DND-41 (cell line): ENCODE data around the gene PRM3.

Source experiments
- ATAC-seq: fragments of 200-7000 bp; cut with Tn5 transposase; 3 replicates; pipeline ENCODE4 v1.9.1; 2021; ENCODE audit warnings: low read depth; ENCODE audit not compliant: insufficient read depth
- DNase-seq: peaks from one replicate; pipeline ENCODE4 v3.0.0-alpha.2; 2020
- H2AFZ ChIP-seq: 2 replicates; pipeline ENCODE4 v1.6.0; 2012; ENCODE audit warnings: low read depth, low read length
- H3K27ac ChIP-seq: 2 replicates; pipeline ENCODE4 v1.5.1; 2012; ENCODE audit warnings: low read length, inconsistent platforms
- H3K27me3 ChIP-seq: fragments of 200-600 bp; sonication (generic); 2 replicates; pipeline ENCODE4 v1.6.0; 2012; ENCODE audit warnings: low read length, mild to moderate bottlenecking, inconsistent platforms; ENCODE audit not compliant: insufficient read depth, poor library complexity
- H3K36me3 ChIP-seq: 2 replicates; pipeline ENCODE4 v1.5.1; 2012; ENCODE audit warnings: low read length, inconsistent platforms; ENCODE audit not compliant: insufficient read depth
- H3K4me1 ChIP-seq: 2 replicates; pipeline ENCODE4 v1.5.1; 2012; ENCODE audit warnings: mild to moderate bottlenecking, low read length; ENCODE audit not compliant: insufficient read depth
- H3K4me2 ChIP-seq: 2 replicates; pipeline ENCODE4 v1.6.0; 2012; ENCODE audit warnings: mild to moderate bottlenecking, moderate library complexity, low read length, inconsistent platforms; ENCODE audit not compliant: insufficient read depth
- H3K4me3 ChIP-seq, 2 experiments: fragments of 200-600 bp in 1 of 2; shearing (Covaris generic) in 1 of 2; 2 replicates each; pipeline ENCODE4 v1.5.1; 2012 to 2016; ENCODE audit warnings: inconsistent platforms in 2 of 2, low read length in 2 of 2, mild to moderate bottlenecking in 2 of 2, low read depth in 1 of 2, moderate library complexity in 1 of 2
- H3K79me2 ChIP-seq: 2 replicates; pipeline ENCODE4 v1.6.0; 2012; ENCODE audit warnings: low read length, inconsistent platforms; ENCODE audit not compliant: insufficient read depth
- H3K9ac ChIP-seq: 2 replicates; pipeline ENCODE4 v1.6.0; 2012; ENCODE audit warnings: low read depth, mild to moderate bottlenecking, inconsistent platforms, low read length, moderate library complexity
- H3K9me3 ChIP-seq: 2 replicates; pipeline ENCODE4 v1.5.1; 2012; ENCODE audit warnings: low read length, moderate library complexity, mild to moderate bottlenecking, inconsistent platforms; ENCODE audit not compliant: insufficient read depth, severe bottlenecking
- H4K20me1 ChIP-seq: 2 replicates; pipeline ENCODE4 v1.6.0; 2012; ENCODE audit warnings: low read length; ENCODE audit not compliant: insufficient read depth
- EZH2 ChIP-seq: IDR thresholded peaks from 3 replicates; pipeline ENCODE4 v1.6.1; 2012; ENCODE audit warnings: borderline replicate concordance, low read depth, mild to moderate bottlenecking, moderate library complexity, low read length, inconsistent platforms; ENCODE audit not compliant: severe bottlenecking
- TF ChIP-seq, protein P1 (sequence below): IDR thresholded peaks from 2 replicates; pipeline ENCODE4 v1.5.1; 2012; ENCODE audit warnings: borderline replicate concordance, low read length, moderate library complexity, mild to moderate bottlenecking; ENCODE audit not compliant: poor library complexity, severe bottlenecking; ENCODE audit errors: extremely low read depth

The PRM3 gene

DNA sequence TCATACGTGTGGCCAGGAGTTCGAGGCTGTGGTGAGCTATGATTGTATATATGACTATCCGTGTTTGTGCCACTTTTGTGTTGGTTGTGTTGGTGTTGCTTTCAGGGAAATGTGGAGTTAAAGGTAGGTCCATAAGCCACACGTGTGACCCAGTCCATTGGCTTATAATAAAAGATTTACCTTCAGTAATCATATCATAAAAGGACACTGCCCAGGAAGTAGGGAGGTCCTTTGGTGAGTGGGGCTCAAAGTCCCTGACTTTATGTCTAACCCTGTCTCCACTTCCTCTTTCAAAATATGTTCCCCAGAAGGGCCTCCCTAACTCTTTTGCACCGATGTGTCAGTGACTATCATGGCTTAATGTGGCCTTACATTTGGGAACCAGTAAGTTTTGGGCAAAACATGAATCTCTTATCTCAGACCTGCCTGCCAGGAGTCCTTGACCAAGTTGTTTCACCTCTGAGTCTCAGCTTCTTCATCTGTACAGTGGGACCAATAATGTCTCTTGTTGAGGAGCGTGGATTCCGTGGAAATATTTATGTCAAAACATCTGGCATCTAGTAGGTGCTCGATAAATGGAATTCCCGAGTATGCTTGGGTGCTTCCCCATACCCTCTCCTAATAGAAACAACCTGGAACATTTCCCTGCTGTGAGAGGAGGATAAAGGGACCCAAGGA lies 9.1 kb downstream of the PRM3 start:
- Histone ChIP-seq H3K4me2 (no peak overlapping the region), H3K4me3 (no peak overlapping the region), H3K27me3 (no peaks in the 10 kb centered on the region), H3K4me1 (peaks cover 3% of the 10 kb centered on the region), H3K27ac (no peak overlapping the region), H3K79me2 (no peaks in the 10 kb centered on the region), H3K36me3 (no peaks in the 10 kb centered on the region), H4K20me1 (no peaks in the 10 kb centered on the region), H2AFZ (no peak overlapping the region), H3K9me3 (no peaks in the 10 kb centered on the region), H3K9ac (no peak overlapping the region)
- ATAC-seq (no peak), DNase-seq (no peak)
- TF ChIP-seq, protein P1, sequence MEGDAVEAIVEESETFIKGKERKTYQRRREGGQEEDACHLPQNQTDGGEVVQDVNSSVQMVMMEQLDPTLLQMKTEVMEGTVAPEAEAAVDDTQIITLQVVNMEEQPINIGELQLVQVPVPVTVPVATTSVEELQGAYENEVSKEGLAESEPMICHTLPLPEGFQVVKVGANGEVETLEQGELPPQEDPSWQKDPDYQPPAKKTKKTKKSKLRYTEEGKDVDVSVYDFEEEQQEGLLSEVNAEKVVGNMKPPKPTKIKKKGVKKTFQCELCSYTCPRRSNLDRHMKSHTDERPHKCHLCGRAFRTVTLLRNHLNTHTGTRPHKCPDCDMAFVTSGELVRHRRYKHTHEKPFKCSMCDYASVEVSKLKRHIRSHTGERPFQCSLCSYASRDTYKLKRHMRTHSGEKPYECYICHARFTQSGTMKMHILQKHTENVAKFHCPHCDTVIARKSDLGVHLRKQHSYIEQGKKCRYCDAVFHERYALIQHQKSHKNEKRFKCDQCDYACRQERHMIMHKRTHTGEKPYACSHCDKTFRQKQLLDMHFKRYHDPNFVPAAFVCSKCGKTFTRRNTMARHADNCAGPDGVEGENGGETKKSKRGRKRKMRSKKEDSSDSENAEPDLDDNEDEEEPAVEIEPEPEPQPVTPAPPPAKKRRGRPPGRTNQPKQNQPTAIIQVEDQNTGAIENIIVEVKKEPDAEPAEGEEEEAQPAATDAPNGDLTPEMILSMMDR: no peak
- no peak for TF ChIP-seq EZH2

DNA sequence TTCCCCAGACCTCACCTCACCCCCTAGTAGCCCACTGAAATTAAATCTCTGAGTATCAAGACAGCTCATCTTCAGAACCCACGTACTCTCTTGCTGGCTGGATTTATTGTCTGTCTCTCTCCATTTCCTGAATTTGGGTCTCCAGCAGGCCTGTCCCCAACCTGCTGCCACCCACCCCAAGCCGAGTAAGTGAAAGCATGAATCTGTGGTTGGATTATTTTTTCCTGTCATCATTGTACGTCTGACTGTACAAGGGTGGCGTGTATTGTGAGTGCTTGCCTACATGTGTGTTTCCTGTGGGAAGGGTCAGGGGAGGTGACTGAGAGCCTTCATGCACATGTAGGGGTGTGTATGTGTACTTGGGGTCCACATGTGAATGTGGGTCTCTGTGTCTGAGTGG lies 9.7 kb downstream of the PRM3 start:
- Histone ChIP-seq H2AFZ (no peak overlapping the region), H3K36me3 (no peaks in the 10 kb centered on the region), H3K9ac (no peak overlapping the region), H3K27ac (no peak overlapping the region), H3K4me1 (peaks cover 9% of the 10 kb centered on the region), H3K4me2 (no peak overlapping the region), H4K20me1 (no peaks in the 10 kb centered on the region), H3K27me3 (no peaks in the 10 kb centered on the region), H3K9me3 (no peaks in the 10 kb centered on the region), H3K4me3 (no peak overlapping the region), H3K79me2 (no peaks in the 10 kb centered on the region)
- DNase-seq: no peak
- TF ChIP-seq, protein P1: no peak
- TF ChIP-seq EZH2: no peak
- ATAC-seq: peak; percentile 40

DNA sequence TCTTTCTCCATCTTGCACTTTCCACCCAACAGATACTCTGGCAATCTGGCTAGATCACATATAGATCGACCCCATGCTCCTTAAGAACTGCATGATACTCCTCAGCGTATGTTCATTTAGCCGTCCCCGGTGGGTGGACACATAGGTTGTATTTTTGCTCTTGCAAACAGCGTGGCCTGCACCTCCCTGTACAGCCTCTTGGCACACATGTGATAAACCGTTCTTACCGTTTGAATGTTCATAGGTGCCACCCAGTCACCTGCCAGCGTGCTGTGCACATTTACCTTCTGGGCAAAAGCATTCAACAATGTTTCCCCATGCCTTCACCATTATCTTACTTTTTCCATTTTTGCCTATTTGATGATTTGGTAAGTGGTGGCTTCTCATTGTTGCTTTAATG lies 10.5 kb downstream of the PRM3 start:
- H3K9ac ChIP-seq: no peak overlapping the region
- no peak overlapping the region for H3K4me3 ChIP-seq
- no peaks in the 10 kb centered on the region for H3K27me3 ChIP-seq
- H2AFZ ChIP-seq: no peak overlapping the region
- no peak for TF ChIP-seq EZH2
- TF ChIP-seq, protein P1: no peak
- H3K27ac ChIP-seq: no peak overlapping the region
- DNase-seq (no peak), ATAC-seq (no peak)
- no peak overlapping the region for H3K4me2 ChIP-seq
- H3K4me1 ChIP-seq: peaks cover 17% of the 10 kb centered on the region
- H3K79me2 ChIP-seq: no peaks in the 10 kb centered on the region
- H3K36me3 ChIP-seq: no peaks in the 10 kb centered on the region
- no peaks in the 10 kb centered on the region for H4K20me1 ChIP-seq
- no peaks in the 10 kb centered on the region for H3K9me3 ChIP-seq

DNA sequence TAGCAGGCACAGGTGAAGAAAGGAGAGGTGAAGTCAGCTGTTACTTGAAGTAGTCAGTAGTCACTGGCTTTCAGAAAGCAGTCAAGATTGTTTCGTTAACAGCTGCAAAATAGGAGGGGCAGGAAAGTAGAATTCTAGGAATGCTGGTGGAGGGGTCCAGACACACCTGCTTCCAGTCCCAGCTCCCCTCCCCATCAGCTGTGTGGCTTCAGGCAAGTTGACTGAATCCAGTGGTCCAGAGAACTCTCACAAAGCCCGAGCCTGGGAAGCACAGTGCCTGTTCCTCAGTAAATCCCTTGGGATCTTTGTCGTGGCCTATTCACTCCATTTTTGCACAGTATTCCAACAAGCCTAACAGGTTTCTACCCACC lies 12.8 kb downstream of the PRM3 start:
- Histone ChIP-seq H2AFZ (no peak overlapping the region), H3K9ac (no peak overlapping the region), H3K4me2 (no peak overlapping the region), H3K9me3 (no peaks in the 10 kb centered on the region), H3K36me3 (peaks cover 3% of the 10 kb centered on the region; the same call in 1 of the 2 replicates), H4K20me1 (peaks cover 2% of the 10 kb centered on the region; the same call in 1 of the 2 replicates), H3K27ac (no peak overlapping the region), H3K27me3 (no peaks in the 10 kb centered on the region), H3K4me1 (peaks cover 32% of the 10 kb centered on the region), H3K79me2 (peaks cover 19% of the 10 kb centered on the region), H3K4me3 (no peak overlapping the region)
- no peak for TF ChIP-seq EZH2
- TF ChIP-seq, protein P1: no peak
- ATAC-seq (no peak), DNase-seq (no peak)
